Fibroblast of pulmonary artery (primary cell): Measurements from ENCODE around the gene OVOL1.

Source experiments
- DNase-seq: peaks from one replicate; pipeline ENCODE4 v3.0.0-alpha.2; 2010; ENCODE audit warnings: low read depth
- H3K4me3 ChIP-seq: replicated peaks from 2 replicates; pipeline ENCODE4 v1.5.1; 2011; ENCODE audit warnings: low read depth, mild to moderate bottlenecking, control low read depth, low read length, moderate library complexity
- CTCF ChIP-seq: IDR thresholded peaks from 2 replicates; pipeline ENCODE4 v1.5.1; 2011; ENCODE audit warnings: mild to moderate bottlenecking, control low read depth, low read length, inconsistent platforms; ENCODE audit errors: missing control alignments

Gene OVOL1

GRCh38 chr11:65833297-65834030, 46.6 kb downstream of the OVOL1 start, which contains the start of gene SNX32:
TSS of gene SNX32 (plus strand) at chr11:65833963. CDS start at chr11:65834066, 103 bp downstream.
- DNase-seq = peak; percentile 94
- TF ChIP-seq CTCF = no peak
- H3K4me3 ChIP-seq = peak within 1 kb of the TSS; percentile 80

DNA sequence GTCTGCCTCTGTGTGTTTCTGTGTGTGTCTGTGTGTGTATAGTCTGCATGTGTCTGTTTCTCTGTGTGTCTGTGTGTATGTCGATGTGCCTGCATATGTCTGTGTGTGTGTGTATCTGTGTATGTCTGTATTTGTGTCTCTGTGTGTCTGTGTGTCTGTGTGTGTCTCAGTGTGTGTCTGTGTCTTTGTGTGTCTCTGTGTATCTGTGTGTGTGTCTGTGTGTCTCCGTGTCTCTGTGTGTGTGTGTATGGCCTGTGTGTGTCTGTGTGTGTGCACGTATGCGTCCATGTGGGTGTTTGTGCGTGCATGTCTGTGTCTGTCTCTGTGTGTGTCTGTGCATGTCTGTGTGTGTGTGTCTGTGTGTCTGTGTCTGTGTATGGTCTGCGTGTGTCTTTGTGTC, 47.3 kb downstream of the OVOL1 start:
- DNase-seq = no peak
- no peak for TF ChIP-seq CTCF
- H3K4me3 ChIP-seq = peak overlapping the region; percentile 80

DNA sequence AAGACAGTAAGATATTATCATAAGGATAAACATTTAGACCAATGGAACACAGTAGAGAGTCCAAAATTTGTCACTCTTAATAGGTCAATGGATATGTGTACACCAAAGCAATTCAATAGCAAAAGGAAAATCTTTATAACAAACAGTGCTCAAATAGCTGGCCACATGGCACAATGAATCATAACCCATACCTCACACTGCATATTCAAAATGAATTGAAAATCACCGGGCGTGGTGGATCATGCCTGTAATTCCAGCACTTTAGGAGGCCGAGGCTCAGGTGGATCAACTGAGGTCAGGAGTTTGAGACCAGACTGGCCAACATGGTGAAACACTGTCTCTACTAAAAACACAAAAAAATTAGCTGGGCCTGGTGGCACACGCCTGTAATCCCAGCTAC, 55.3 kb downstream of the OVOL1 start:
- no peak for DNase-seq
- no peak overlapping the region for H3K4me3 ChIP-seq
- no peak for TF ChIP-seq CTCF

DNA sequence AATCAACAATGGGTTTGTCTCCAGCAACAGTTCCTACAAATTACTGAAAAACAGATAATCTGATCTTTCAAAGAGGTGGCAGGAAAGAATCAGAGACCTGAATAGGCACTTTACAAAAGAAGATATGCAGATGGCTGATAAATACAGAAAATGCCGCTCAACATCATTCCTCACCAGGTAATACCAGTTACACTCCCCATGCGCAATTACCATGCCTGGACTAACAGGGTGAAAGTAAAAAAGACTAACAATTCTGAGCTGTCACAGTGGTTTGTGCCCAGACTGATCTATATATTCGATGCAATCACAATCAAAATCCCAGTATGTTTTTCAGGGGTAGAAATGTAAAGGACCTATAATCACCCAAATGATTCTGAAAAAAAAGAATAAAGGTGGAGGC, 56.9 kb downstream of the OVOL1 start:
- no peak for TF ChIP-seq CTCF
- H3K4me3 ChIP-seq = no peak overlapping the region
- no peak for DNase-seq

- H3K4me3 ChIP-seq = no peak overlapping the region
- DNase-seq = no peak
- TF ChIP-seq CTCF = no peak
Measured at GRCh38 chr11:65844231-65844872, 57.5 kb downstream of the OVOL1 start.
